ENCODE measurements around the gene C16orf82. TPM values are rescaled to one million over a fixed set of nuclear protein-coding genes. Genes with fewer than 3 reads are reported as not detected.

The C16orf82 gene
- total RNA-seq, 1 experiment from 2014 or later = not detected

- no peak overlapping the region for H3T11ph ChIP-seq (ENCODE audit: low read length)
- no peak overlapping the region for H2BK5ac ChIP-seq (ENCODE audit: insufficient read length, low read length)
- H3K9ac ChIP-seq (ENCODE audit: extremely low read depth, insufficient read length, low read length) = no peak overlapping the region
- no peaks in the 10 kb centered on the region for H3K23me2 ChIP-seq (ENCODE audit: insufficient read length, low read depth, low read length, poor library complexity, severe bottlenecking)
- no peak overlapping the region for H4K5ac ChIP-seq (ENCODE audit: insufficient read length, low read depth, low read length)
- H4K8ac ChIP-seq (replicated peaks; ENCODE audit: insufficient read length, low read depth, low read length) = no peak overlapping the region
- no CpG with 5 or more reads among the region's 7 CpGs for WGBS (ENCODE audit: extremely low coverage, insufficient read length, low lambda C conversion rate)
- H3K18ac ChIP-seq (ENCODE audit: insufficient read length, low read depth, low read length) = no peak overlapping the region
- H3K79me2 ChIP-seq (ENCODE audit: insufficient read depth, low read length) = no peaks in the 10 kb centered on the region
- no peak overlapping the region for H3K23ac ChIP-seq (ENCODE audit: insufficient read length, low read depth, low read length)
- H3K14ac ChIP-seq (ENCODE audit: insufficient read depth, low read length) = no peak overlapping the region
- no peak for DNase-seq
- no peak overlapping the region for H2AK5ac ChIP-seq (ENCODE audit: insufficient read length, low read length)
- H3K27me3 ChIP-seq (ENCODE audit: insufficient read depth, low read length) = no peaks in the 10 kb centered on the region
- H3K56ac ChIP-seq (ENCODE audit: insufficient read length, low read depth, low read length) = no peak overlapping the region
- H2BK120ac ChIP-seq (ENCODE audit: low read depth, low read length, poor library complexity, severe bottlenecking) = no peak overlapping the region
- no peaks in the 10 kb centered on the region for H4K20me1 ChIP-seq (ENCODE audit: control insufficient read depth, insufficient read depth, insufficient read length)
- no peaks in the 10 kb centered on the region for H3K36me3 Mint-ChIP-seq (ENCODE audit: insufficient read depth in 1 of 3, low read depth in 3 of 3)
- no peak overlapping the region for H3K4me3 Mint-ChIP-seq
- H2BK20ac ChIP-seq (ENCODE audit: low read depth, low read length, poor library complexity, severe bottlenecking) = no peak overlapping the region
- no peak overlapping the region for H2AFZ ChIP-seq (ENCODE audit: low read length)
- no peaks in the 10 kb centered on the region for H3K4me1 ChIP-seq (ENCODE audit: insufficient read depth, low read length)
- peaks cover 3 to 7% of the 10 kb centered on the region in 2 experiments; a peak in 3 of 4 replicates for H3K4me1 Mint-ChIP-seq
- no peak overlapping the region for H3K4ac ChIP-seq (ENCODE audit: low read depth, low read length)
- no peak overlapping the region for H3K27ac ChIP-seq (ENCODE audit: insufficient read length, low read depth, low read length)
- H3K9me3 ChIP-seq (ENCODE audit: control insufficient read depth, low read depth, low read length) = no peaks in the 10 kb centered on the region
- no peak overlapping the region for H2BK15ac ChIP-seq (ENCODE audit: low read depth, low read length)
- H4K91ac ChIP-seq (ENCODE audit: insufficient read length, low read depth, low read length) = no peak overlapping the region
- H2BK12ac ChIP-seq (ENCODE audit: insufficient read length, low read depth, low read length) = no peak overlapping the region
- peaks cover 3% of the 10 kb centered on the region for H3K27me3 Mint-ChIP-seq (ENCODE audit: low read depth)
- peaks cover 0 to 3% of the 10 kb centered on the region in 2 experiments; a peak in 1 of 5 replicates for H3K9me3 Mint-ChIP-seq
- H3K27ac Mint-ChIP-seq = no peak overlapping the region
- TF ChIP-seq CTCF (conservative IDR thresholded peaks at IDR 0.05) = no peak
- no peak overlapping the region for H3K4me2 ChIP-seq (ENCODE audit: insufficient read depth, insufficient read length, low read length)
- no peaks in the 10 kb centered on the region for H3K79me1 ChIP-seq (ENCODE audit: insufficient read depth, low read depth, low read length, poor library complexity, severe bottlenecking)
Observed at GRCh38 chr16:27048316-27048715, 18.4 kb upstream of the C16orf82 start.
